Measurements from ENCODE around the gene SLC25A34. TPM values are rescaled to one million over a fixed set of nuclear protein-coding genes. Genes with fewer than 3 reads are reported as not detected.

The SLC25A34 gene
- total and polyA plus RNA-seq, 10 of the 15 experiments (the other 5 are each of a cell fraction or from before 2014, with no cell fraction given), result 0.02 to 1.6 (median 0.39) TPM

GRCh38 chr1:15732686-15733081 lies 3.4 kb upstream of the SLC25A34 start (continued):
- no peak for TF ChIP-seq NKRF (conservative IDR thresholded peaks at IDR 0.05)

DNA sequence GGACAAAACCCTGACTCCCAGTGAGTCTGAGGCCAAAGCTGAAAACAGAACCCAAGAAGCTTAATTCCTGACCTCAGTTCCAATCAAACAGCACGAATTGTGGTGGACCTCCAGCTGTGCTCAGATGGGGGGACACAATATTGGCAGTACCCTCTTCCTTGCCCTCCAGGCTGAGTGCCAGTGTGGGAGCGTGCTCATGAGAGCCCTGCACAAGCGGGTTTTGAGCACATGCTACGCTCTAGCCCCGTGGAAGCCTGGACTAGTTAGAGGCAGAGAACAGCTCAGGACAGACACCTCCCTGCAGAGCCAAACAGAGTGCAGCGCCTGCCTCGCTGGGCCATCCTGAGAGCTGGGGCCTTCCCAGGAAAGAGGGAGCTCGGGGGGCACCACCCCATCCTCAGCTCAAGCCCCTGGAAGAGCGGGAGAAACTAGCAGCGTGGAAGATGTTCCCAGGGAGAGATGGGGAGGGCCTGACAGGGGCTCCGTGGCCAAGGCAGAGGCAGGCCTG lies 2.8 kb upstream of the SLC25A34 start:
- intact Hi-C loops (cut with micrococcal nuclease; ENCODE audit: unreplicated experiment), result loop anchor here (5.0 kb wide), 1 partner anchor 301 kb away; no protein-coding TSS in a partner anchor
- Histone ChIP-seq H3K27ac (ENCODE audit: control insufficient read depth, insufficient read depth) (no peak overlapping the region), H3K4me1 (ENCODE audit: control insufficient read depth, insufficient read depth, low read length) (no peaks in the 10 kb centered on the region), H3K79me2 (ENCODE audit: control insufficient read depth, insufficient read depth, low read length) (no peaks in the 10 kb centered on the region), H2AFZ (ENCODE audit: control insufficient read depth, low read depth, low read length) (no peak overlapping the region), H3K4me2 (ENCODE audit: control insufficient read depth, insufficient read depth) (no peak overlapping the region), H3K4me3 (no peak overlapping the region), H3K9me3 (replicated peaks; ENCODE audit: control insufficient read depth, insufficient read depth, low read length) (no peaks in the 10 kb centered on the region), H3K9ac (ENCODE audit: control insufficient read depth, insufficient read depth, low read length) (no peak overlapping the region), H4K20me1 (ENCODE audit: control insufficient read depth, insufficient read depth) (no peaks in the 10 kb centered on the region), H3K27me3 (replicated peaks in 1 of 2; ENCODE audit: control insufficient read depth in 2 of 2, insufficient read depth in 2 of 2, low read length in 1 of 2) (no peaks in the 10 kb centered on the region), H3K36me3 (ENCODE audit: control insufficient read depth in 2 of 2, insufficient read depth in 2 of 2, low read length in 1 of 2) (peaks cover 7 to 16% of the 10 kb centered on the region in 2 experiments)
- no peak for DNase-seq (ENCODE audit: low read depth, low spot score)
- BruUV-seq (replicated peaks), result no TSS peak
- TF ChIP-seq RAD51 (IDR thresholded peaks at IDR 0.05) (no peak), ZNF274 (IDR thresholded peaks at IDR 0.05; ENCODE audit: insufficient read depth, insufficient read length) (no peak), SREBF2 (IDR thresholded peaks at IDR 0.05; ENCODE audit: low read length) (no peak), FOXK2 (IDR thresholded peaks at IDR 0.05) (no peak), STAT3 (IDR thresholded peaks at IDR 0.05; ENCODE audit: low read depth, low read length) (no peak), NR2C1 (IDR thresholded peaks at IDR 0.05) (no peak), POU2F2 (IDR thresholded peaks at IDR 0.05; ENCODE audit: borderline replicate concordance, low read depth, low read length) (no peak), KDM1A (IDR thresholded peaks at IDR 0.05; ENCODE audit: borderline replicate concordance) (no peak), E4F1 (IDR thresholded peaks at IDR 0.05; ENCODE audit: borderline replicate concordance, partially characterized antibody) (no peak), CREB1 (IDR thresholded peaks at IDR 0.05; ENCODE audit: low read depth) (no peak), TCF3 (IDR thresholded peaks at IDR 0.05; ENCODE audit: borderline replicate concordance, insufficient read depth, low read depth, low read length) (no peak), CEBPB (IDR thresholded peaks at IDR 0.05; ENCODE audit: borderline replicate concordance in 1 of 2, low read depth in 2 of 2, low read length in 2 of 2) (no peak)
- ChIA-PET POLR2A (interaction anchor here (0.6 kb wide), 2 partner anchors 24 to 29 kb away, joined by 3 to 8 read pairs; no protein-coding TSS in a partner anchor), RAD21 (ENCODE audit: unreplicated experiment) (no interaction called here), SMC1A (ENCODE audit: uncharacterized antibody, unreplicated experiment) (no interaction called here), CTCF (no interaction called here)
- ATAC-seq, result no peak
- WGBS (ENCODE audit: insufficient coverage, insufficient replicate concordance, low lambda C conversion rate, missing lambda C conversion rate), result 83% methylated on average over 11 of the region's 11 CpGs
- in situ Hi-C loops (cut with MboI), result no loop called here
- no peak for FAIRE-seq

Data from GM12878 (cell line).